Lower lobe of right lung (tissue), 2 donors: ENCODE results near the gene CAPN3. TPM values are rescaled to one million over a fixed set of nuclear protein-coding genes. Genes with fewer than 3 reads are reported as not detected.
"Not testable (repeated sequence)": the region's sequence is repeated elsewhere in the genome, so short reads cannot be mapped to it uniquely, and the experiment has no call there.

Source experiments
- ATAC-seq, 2 donors: fragments of 200-7000 bp; cut with Tn5 transposase; one replicate each; pipeline ENCODE4 v1.9.1; 2020 to 2022; ENCODE audit warnings: mild to moderate bottlenecking in 2 of 2, moderate library complexity in 2 of 2
- DNase-seq: peaks from one replicate; pipeline ENCODE4 v3.0.0-alpha.2; 2020
- H3K27ac ChIP-seq: fragments of 200-600 bp; one replicate; pipeline ENCODE4 v1.8.0; 2022
- H3K27me3 ChIP-seq: fragments of 200-600 bp; one replicate; pipeline ENCODE4 v1.8.0; 2022; ENCODE audit warnings: low read depth
- H3K36me3 ChIP-seq: fragments of 200-600 bp; one replicate; pipeline ENCODE4 v1.8.0; 2022; ENCODE audit warnings: mild to moderate bottlenecking
- H3K4me1 ChIP-seq: fragments of 200-600 bp; one replicate; pipeline ENCODE4 v1.8.0; 2022
- H3K4me3 ChIP-seq: fragments of 200-600 bp; one replicate; pipeline ENCODE4 v1.8.0; 2022; ENCODE audit warnings: mild to moderate bottlenecking
- H3K9me3 ChIP-seq: fragments of 200-600 bp; one replicate; pipeline ENCODE4 v1.8.0; 2022
- CTCF ChIP-seq: fragments of 200-600 bp; IDR thresholded peaks from one replicate; pipeline ENCODE4 v1.8.0; 2022; ENCODE audit warnings: antibody characterized with exemption, mild to moderate bottlenecking
- intact Hi-C: fragments of 100-400 bp; cut with DNase I; formaldehyde crosslinking; loops from one replicate; pipeline ENCODE4 v1.11.0; 2022
- long read RNA-seq: library from polyadenylated mRNA; unstranded; transcript quantifications from one replicate; pipeline ENCODE4 v2.0.0, GENCODE V29; 2021
- total RNA-seq: library from RNA; stranded (reverse); fragmentation: NEBNext Ultra II Directional; extraction: Animal tissue kit (Norgen Biotek cat#: 25700); gene quantifications from one replicate; pipeline ENCODE4 v1.2.1, GENCODE V29; 2021
- donor health status: DM: no; HTN: yes; CAD: no; lungs with severe emphysema.

Gene CAPN3
- total RNA-seq: 47.2 TPM
- long read RNA-seq, partial matches to known transcripts: 9 of 21 reads
- long read RNA-seq, other reads (novel, unspliced or antisense): 8 of 21 reads

GRCh38 chr15:42359249-42359648 lies at the start of gene CAPN3:
Gene CAPN3, plus strand, starts transcription at chr15:42359501. Its CDS starts 305 bp downstream, at chr15:42359806.
- DNase-seq: no peak
- Histone ChIP-seq H3K27ac (no peak within 1 kb of the TSS), H3K36me3 (peaks cover 61% of the 10 kb centered on the region), H3K4me3 (no peak within 1 kb of the TSS), H3K9me3 (no peaks in the 10 kb centered on the region), H3K4me1 (no peaks in the 10 kb centered on the region), H3K27me3 (no peaks in the 10 kb centered on the region)
- intact Hi-C loops: no loop called here
- no peak for TF ChIP-seq CTCF
- no peak for ATAC-seq

GRCh38 chr15:42313463-42313862 lies 45.8 kb upstream of the CAPN3 start:
- intact Hi-C loops: no loop called here
- ATAC-seq: peak in 1 of 2 donors; percentile 29
- no peak for DNase-seq
- Histone ChIP-seq H3K36me3 (peaks cover 60% of the 10 kb centered on the region), H3K27me3 (no peaks in the 10 kb centered on the region), H3K4me1 (no peaks in the 10 kb centered on the region), H3K4me3 (no peak overlapping the region), H3K9me3 (no peaks in the 10 kb centered on the region), H3K27ac (no peak overlapping the region)
- no peak for TF ChIP-seq CTCF

GRCh38 chr15:42314818-42315217 lies 44.5 kb upstream of the CAPN3 start:
- intact Hi-C loops: no loop called here
- no peak for TF ChIP-seq CTCF
- H3K27me3 ChIP-seq: no peaks in the 10 kb centered on the region
- no peaks in the 10 kb centered on the region for H3K9me3 ChIP-seq
- DNase-seq (no peak), ATAC-seq (no peak)
- no peak overlapping the region for H3K4me3 ChIP-seq
- no peaks in the 10 kb centered on the region for H3K4me1 ChIP-seq
- no peak overlapping the region for H3K27ac ChIP-seq
- H3K36me3 ChIP-seq: peaks cover 47% of the 10 kb centered on the region

GRCh38 chr15:42315521-42315920 lies 43.8 kb upstream of the CAPN3 start:
- Histone ChIP-seq H3K36me3 (peaks cover 40% of the 10 kb centered on the region), H3K27ac (no peak overlapping the region), H3K9me3 (no peaks in the 10 kb centered on the region), H3K4me1 (no peaks in the 10 kb centered on the region), H3K4me3 (no peak overlapping the region), H3K27me3 (no peaks in the 10 kb centered on the region)
- ATAC-seq (no peak), DNase-seq (no peak)
- TF ChIP-seq CTCF: no peak
- intact Hi-C loops: no loop called here

GRCh38 chr15:42316282-42316805 lies 43.0 kb upstream of the CAPN3 start:
- H3K4me3 ChIP-seq, DNase-seq, H3K27ac ChIP-seq, intact Hi-C loops, H3K9me3 ChIP-seq, H3K4me1 ChIP-seq, H3K27me3 ChIP-seq: not testable (repeated sequence)
- ATAC-seq: peak; percentile 28 to 37
- peaks cover 35% of the 10 kb centered on the region for H3K36me3 ChIP-seq

GRCh38 chr15:42319206-42319605 lies 40.1 kb upstream of the CAPN3 start:
- Histone ChIP-seq H3K36me3 (peaks cover 37% of the 10 kb centered on the region), H3K27me3 (no peaks in the 10 kb centered on the region), H3K9me3 (no peaks in the 10 kb centered on the region), H3K27ac (no peak overlapping the region), H3K4me3 (no peak overlapping the region), H3K4me1 (no peaks in the 10 kb centered on the region)
- intact Hi-C loops: no loop called here
- no peak for ATAC-seq
- no peak for DNase-seq
- TF ChIP-seq CTCF: no peak
